Suprapubic skin (tissue), 3 donors: Measurements from ENCODE around the gene PPEF2.

ENCODE experiments used
- POLR2AphosphoS5 ChIP-seq, 3 donors: sonication (generic); formaldehyde crosslinking; IDR thresholded peaks; one replicate each; pipeline ENCODE4 v1.6.1; 2017; ENCODE audit warnings: antibody characterized with exemption in 3 of 3
- TF ChIP-seq, protein P1 (sequence below), 2 donors: fragments of 200-600 bp in 1 of 2; fragments of 450-650 bp in 1 of 2; sonication (generic) in 1 of 2; IDR thresholded peaks; one replicate each; pipeline ENCODE4 v1.5.1; 2016 to 2019; ENCODE audit warnings: antibody characterized with exemption in 2 of 2, mild to moderate bottlenecking in 1 of 2, moderate library complexity in 1 of 2

DNA sequence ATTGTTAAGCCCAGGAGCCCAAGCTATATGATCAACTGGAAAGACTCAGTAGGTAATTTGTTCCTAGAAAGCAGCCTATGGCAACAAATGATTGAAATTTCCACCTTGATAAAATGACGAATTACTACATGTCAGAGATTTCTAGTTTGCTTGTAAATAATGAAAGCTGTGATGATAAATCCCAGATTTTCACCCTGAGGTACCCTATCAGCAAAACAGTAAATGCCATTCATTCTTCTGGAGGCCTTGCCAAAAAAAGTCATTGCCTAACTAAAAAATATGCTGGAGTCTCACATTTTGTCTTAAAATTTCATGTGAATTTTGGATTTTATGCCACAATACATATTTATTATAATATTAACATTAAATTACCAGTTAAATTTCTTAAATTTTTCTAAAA lies 71.3 kb downstream of the PPEF2 start:
- TF ChIP-seq, protein P1, sequence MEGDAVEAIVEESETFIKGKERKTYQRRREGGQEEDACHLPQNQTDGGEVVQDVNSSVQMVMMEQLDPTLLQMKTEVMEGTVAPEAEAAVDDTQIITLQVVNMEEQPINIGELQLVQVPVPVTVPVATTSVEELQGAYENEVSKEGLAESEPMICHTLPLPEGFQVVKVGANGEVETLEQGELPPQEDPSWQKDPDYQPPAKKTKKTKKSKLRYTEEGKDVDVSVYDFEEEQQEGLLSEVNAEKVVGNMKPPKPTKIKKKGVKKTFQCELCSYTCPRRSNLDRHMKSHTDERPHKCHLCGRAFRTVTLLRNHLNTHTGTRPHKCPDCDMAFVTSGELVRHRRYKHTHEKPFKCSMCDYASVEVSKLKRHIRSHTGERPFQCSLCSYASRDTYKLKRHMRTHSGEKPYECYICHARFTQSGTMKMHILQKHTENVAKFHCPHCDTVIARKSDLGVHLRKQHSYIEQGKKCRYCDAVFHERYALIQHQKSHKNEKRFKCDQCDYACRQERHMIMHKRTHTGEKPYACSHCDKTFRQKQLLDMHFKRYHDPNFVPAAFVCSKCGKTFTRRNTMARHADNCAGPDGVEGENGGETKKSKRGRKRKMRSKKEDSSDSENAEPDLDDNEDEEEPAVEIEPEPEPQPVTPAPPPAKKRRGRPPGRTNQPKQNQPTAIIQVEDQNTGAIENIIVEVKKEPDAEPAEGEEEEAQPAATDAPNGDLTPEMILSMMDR (IDR thresholded peaks at IDR 0.05), result no peak
- no peak for TF ChIP-seq POLR2AphosphoS5 (IDR thresholded peaks at IDR 0.05)
